ENCODE results near the gene NPIPB8.
"Not testable (repeated sequence)": the region's sequence is repeated elsewhere in the genome, so short reads cannot be mapped to it uniquely, and the experiment has no call there.

Gene NPIPB8

GRCh38 chr16:28607116-28607623 lies 30.7 kb upstream of the NPIPB8 start:
- no peak for DNase-seq (ENCODE audit: low spot score)

GRCh38 chr16:28607681-28608495 lies 30.0 kb upstream of the NPIPB8 start:
- DNase-seq (ENCODE audit: low spot score) = not testable (repeated sequence)

DNA sequence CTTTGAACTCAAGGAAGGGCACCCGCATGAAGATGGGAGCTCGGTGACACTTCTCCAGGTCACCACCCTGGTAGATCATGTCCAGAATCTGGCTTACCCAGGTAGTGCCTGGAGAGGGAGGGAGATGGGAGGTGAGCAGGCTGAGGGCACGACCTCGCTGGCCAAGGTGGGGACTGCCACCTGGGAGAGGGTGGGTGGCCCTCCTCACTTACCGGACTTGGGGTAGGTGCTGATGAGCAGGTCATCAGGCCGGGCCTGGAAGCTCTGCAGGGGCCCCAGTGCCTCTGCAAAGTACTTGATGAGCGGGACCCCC lies 29.4 kb upstream of the NPIPB8 start:
- not testable (repeated sequence) for DNase-seq (ENCODE audit: low spot score)

GRCh38 chr16:28608867-28609596 lies 28.8 kb upstream of the NPIPB8 start:
- not testable (repeated sequence) for DNase-seq (ENCODE audit: low spot score)

DNA sequence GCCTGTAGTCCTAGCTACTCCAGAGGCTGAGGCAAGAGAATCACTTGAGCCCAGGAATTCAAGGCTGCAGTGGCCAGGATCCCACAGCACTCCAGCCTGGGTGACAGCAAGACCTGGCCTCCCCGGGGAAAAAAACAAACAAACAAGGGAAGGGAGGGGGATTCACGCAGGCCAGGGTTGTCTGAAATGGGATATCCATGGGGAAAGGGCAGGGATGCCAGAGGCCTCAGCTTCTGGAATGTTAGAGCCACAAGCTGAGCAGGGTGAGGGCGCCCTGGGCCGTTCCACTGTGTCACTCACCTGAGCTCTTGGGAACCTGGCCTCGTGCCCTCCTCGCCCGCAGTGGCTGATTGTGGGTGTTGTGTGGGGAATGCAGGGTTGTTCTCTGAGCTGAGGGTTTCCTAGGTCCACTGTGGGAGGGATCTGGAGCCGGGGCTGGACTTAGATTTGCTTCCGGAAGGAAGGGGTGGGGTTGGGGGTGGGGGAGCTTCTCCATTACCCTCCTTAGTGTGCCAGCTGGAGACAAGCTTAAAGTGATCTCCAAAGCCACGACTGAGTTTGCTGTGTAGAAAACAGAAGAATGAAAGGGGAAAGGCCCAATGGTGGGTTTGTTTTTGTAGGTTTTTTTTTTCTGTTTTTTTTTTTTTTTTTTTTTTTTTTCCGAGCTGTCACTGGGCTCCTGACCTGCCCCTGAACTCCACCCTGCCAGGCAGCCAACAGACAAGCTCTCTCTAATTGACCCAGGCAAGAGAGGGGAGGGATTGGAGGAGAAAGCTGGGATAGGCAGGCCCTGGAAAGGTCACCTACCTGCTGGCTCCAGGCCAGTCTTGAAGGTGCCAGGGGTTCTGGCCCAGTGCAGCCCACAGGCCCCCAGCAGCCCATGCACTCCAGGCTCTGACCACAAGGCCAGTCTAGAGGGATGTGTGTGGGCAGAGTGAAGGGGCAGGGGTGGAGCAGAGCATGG lies 28.0 kb upstream of the NPIPB8 start, which contains the start of gene SULT1A1:
Gene SULT1A1, minus strand, starts transcription at position 414 of the 964 bp plus-strand sequence. CDS start 1,189 bp downstream, outside the sequence.
- no peak for DNase-seq (ENCODE audit: low spot score)

DNA sequence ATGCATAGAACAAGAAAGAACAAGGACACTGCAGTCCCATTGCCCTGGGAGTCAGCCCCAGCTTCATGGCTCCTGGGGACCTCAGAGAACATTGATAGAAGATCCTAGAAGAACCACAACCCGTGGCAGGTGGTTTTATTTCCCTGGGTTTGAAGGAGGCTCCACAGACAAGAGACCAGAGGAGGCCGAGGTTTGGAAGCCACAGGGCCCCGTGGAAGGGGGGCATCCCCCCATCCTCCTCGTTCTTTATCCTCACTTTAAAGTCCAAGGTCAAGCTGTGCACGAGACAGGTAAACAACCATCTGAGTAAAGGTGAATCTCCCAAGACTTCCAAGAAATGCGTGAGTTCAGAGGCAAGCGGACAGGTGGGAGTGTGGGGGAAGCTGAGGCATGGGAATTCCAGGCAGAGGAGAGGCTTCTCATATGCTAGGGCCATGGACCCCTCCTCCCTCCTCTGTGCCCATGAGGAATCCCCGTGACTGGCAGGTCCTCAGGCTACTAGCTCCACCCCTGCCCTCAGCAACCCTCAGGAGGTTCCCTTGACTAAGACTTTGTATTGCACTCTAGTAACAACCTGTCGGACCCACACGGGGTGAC lies 27.2 kb upstream of the NPIPB8 start:
- no peak for DNase-seq (ENCODE audit: low spot score)

- DNase-seq (ENCODE audit: low spot score) = not testable (repeated sequence)
Observed at GRCh38 chr16:28612359-28613280, 25.2 kb upstream of the NPIPB8 start.

- not testable (repeated sequence) for DNase-seq (ENCODE audit: low spot score)
Observed at GRCh38 chr16:28613912-28614311, 24.0 kb upstream of the NPIPB8 start.

DNA sequence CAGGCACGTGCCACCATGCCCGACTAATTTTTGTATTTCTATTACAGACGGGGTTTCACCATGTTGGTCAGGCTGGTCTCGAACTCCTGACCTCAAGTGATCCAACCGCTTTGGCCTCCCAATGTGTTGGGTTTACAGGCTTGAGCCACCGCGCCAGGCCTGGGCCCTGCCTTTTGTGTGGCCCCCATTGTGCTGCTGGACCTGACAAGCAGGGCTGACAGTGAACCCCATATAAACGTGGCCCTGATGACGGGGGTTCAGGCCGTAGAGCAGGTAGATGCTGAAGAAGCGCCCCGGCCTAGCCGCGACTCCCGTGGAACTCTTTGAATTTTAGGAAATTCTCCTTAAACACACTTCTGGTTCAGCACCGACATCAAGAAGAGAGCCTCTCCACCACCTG lies 23.3 kb upstream of the NPIPB8 start:
- DNase-seq (ENCODE audit: low spot score) = not testable (repeated sequence)

GRCh38 chr16:28615486-28616223 lies 22.2 kb upstream of the NPIPB8 start:
- peak; percentile 25 for DNase-seq (ENCODE audit: low spot score)

- not testable (repeated sequence) for DNase-seq (ENCODE audit: low spot score)
Observed at GRCh38 chr16:28616224-28616577, 21.7 kb upstream of the NPIPB8 start.

DNA sequence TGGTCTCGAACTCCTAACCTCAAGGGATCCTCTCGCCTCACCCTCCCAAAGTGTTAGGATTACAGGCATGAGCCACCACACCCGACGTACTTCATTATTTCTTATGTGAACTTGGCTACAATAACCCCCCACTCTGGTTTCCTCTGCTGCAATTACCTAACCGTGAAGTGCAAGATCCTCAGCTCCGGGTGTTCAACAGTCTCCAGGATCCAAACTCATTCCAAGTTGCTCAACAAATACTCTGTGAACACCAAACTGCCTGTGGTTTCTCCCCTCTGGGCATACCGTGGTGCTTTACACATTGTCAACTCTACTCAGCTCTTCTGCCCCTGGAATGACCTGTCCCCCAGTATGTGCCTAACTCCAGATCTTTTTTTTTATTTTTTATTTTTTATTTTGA lies 21.2 kb upstream of the NPIPB8 start:
- no peak for DNase-seq (ENCODE audit: low spot score)

DNA sequence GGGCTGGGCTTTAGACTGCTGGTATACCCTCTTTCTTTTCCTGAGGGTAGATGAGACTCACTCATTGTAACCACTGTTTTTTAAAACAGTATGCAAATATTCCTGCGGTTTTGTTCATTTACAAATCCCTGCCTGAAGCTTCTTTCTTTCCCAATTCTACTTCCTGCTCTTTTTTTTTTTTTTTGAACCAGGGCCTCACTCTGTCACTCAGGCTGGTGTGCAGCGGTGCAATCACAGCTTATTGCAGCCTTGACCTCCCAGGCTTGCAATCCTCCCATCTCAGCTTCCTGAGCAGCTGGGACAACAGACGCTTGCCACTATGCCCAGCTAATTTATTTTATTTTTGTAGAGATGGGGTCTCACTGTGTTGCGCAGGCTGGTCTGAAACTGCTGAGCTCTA lies 20.0 kb upstream of the NPIPB8 start:
- no peak for DNase-seq (ENCODE audit: low spot score)

GRCh38 chr16:28620316-28620715 lies 17.5 kb upstream of the NPIPB8 start:
- not testable (repeated sequence) for DNase-seq (ENCODE audit: low spot score)

DNA sequence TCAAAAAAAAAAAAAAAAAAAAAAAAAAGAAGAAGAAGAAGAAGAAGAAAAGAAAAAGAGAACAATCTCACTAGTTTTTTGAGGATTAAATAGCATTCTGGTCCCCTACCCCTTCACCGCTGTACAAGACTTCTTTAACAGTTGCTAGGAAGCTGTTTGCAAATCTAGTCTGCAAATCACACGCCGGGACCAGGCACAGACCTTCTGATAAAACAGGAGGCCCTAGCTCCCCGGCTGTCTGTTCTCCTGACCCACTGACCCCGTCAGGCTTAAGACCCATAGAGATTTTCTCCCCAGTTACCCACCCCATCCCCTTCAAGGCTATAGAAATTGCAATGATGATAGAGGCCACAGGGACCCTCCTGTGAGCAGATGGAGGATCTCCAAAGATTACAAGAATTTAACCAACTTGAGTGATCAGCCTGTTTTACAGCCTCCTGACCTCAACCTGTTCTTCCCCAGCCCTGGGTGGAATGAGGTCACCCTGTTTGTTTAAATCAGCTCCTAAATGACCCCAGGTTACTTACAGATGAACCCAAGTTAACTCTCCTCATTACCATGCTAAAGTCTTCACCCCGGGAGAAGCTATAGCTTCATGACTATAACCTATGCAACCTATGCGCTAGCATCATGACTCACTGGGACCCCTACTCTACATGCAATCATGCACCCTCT lies 16.2 kb upstream of the NPIPB8 start:
- no peak for DNase-seq (ENCODE audit: low spot score)

GRCh38 chr16:28622532-28623171 lies 15.2 kb upstream of the NPIPB8 start:
- not testable (repeated sequence) for DNase-seq (ENCODE audit: low spot score)

DNA sequence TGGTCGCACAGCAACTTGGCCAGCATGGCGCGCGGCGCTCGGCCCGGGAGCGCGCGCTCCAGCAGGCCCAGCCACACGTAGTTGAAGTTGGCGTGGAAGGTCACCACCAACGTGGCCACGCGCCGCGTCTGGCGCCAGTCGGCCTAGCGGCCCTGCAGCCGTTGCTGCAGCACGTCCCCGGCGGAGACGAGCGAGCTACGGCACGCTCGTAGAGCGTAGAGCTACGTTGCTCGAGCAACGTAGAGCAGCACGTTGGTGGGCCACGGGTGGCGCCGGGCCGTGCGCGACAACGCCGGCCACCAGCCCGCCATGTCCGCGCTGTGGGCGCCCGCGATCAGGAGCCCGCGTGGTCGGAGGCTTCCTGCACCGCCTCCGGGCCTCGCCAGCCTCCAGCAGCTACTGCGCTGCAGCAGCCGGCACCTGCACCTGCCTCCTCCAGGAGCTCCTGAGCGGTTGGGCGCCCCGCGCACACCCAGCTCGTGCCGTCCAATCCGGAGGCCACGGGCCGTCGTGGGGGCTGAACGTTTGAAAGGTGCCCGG lies 14.6 kb upstream of the NPIPB8 start:
- peak; percentile 18 for DNase-seq (ENCODE audit: low spot score)

GRCh38 chr16:28630905-28631304 lies 7.0 kb upstream of the NPIPB8 start:
- not testable (repeated sequence) for DNase-seq (ENCODE audit: low spot score)
